Dermis blood vessel endothelial cell (primary cell): ENCODE data around the gene PLXNB2. TPM values are rescaled to one million over a fixed set of nuclear protein-coding genes. Genes with fewer than 3 reads are reported as not detected.
"Not testable (repeated sequence)": the region's sequence is repeated elsewhere in the genome, so short reads cannot be mapped to it uniquely, and the experiment has no call there.

Experiments used
- DNase-seq: peaks from one replicate; pipeline ENCODE4 v3.0.0; 2010
- total RNA-seq: library from RNA; depleted of rRNA; stranded (reverse); fragments of >200 nt; gene quantifications from 2 replicates; pipeline ENCODE4 v1.2.3, GENCODE V29; 2014

Gene PLXNB2
- total RNA-seq, 1 donor from 2014 or later: 96.1 TPM

DNA sequence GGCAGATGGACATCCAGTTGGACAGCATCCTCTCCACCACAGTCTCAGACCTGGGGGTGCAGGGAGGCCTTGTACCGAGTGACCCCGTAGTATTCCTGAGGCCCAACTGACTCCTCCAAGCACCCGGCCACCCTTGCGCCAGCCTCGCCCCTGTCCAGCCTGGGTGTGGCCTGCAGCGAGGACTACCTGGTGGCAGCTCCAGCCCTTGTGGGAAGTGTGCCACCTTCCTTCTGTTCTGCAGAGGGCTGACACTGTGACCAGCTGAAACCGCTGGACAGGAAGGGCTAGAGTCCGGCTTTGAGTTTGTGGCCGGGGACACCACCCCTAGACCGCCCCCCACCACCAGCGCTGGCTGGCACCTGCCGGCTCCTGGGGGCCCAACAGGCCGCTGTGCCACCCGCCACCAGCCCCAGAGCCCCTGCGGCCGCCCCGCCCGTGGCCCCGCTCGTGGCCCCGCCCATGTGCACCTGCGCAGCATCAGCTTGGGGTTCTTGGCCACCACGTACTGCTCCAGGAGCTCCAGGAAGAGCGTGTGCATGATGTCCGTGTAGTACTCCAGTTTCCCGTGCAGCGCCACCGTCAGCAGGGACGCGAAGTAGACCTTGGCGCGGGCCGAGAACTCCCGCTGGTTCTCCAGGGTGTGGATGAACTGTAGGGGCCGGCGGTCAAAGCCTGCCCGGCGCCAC lies 27.3 kb downstream of the PLXNB2 start:
- no peak for DNase-seq

GRCh38 chr22:50278956-50279619 lies 28.4 kb downstream of the PLXNB2 start:
- DNase-seq: no peak

DNA sequence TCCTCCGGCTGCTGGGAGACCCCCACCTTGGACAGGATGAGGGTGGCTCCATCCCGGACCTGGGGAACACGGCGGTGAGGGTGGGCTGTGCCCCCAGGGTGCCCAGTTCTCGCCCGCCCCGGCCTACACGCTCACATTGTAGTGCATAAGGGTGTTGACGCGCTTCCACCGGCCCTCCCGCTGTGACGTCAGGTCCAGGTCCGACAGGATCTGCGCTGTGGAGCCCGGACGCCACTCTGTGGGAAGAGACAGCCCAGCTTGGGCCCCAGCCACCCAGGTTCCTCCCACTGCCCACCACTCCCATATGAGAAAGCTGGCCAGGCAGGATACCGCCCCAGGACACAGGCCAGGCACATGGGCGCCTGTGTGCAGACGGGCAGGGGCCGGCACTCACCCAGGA lies 29.0 kb downstream of the PLXNB2 start:
- DNase-seq: no peak

- no peak for DNase-seq
These were observed 29.7 kb downstream of the PLXNB2 start for GRCh38 chr22:50277761-50278160.

- DNase-seq: peak; percentile 79
These were observed 31.3 kb downstream of the PLXNB2 start for GRCh38 chr22:50276143-50276542.

DNA sequence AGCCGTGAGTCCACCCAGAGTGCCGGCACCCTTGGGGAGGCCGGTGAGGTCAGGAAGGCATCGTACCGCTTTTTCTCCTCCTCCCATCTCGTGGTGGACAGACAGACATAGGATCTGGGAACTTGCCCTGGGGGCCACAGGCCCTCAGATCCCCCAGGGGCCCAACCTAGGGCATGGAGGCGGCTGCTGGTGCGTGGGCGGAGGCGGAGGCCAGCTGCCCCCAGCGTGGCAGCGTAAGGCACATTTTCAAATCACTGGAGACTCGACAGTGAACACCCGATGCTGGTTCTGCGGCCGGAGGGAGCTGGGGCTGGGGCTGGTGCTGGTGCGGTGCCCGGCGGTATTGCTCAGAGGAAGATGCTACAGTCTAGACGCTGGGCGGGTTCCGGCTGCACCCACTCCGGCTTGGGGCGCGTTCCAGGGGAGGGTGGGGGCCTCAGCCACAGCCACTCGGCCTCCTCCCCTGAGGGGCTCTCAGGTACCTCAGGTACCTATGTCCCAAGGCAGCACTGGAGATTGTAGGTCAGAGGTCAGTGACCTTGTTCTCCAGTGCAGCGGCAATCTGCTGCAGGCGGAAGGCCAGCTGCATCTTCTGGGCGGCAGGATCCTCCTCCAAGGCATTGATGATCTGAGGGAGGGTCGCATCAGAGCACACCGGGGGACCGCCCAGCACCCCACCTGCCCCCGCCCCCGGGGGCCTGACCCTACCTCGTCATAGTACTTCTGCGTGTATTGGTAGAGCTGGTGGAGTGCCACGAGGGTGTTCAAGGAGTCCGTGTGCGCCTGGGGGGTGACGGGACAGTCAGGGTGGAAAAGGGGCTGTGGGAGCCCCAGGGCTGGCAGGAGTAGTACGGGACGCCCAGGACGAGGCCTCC lies 32.0 kb downstream of the PLXNB2 start:
- no peak for DNase-seq

DNA sequence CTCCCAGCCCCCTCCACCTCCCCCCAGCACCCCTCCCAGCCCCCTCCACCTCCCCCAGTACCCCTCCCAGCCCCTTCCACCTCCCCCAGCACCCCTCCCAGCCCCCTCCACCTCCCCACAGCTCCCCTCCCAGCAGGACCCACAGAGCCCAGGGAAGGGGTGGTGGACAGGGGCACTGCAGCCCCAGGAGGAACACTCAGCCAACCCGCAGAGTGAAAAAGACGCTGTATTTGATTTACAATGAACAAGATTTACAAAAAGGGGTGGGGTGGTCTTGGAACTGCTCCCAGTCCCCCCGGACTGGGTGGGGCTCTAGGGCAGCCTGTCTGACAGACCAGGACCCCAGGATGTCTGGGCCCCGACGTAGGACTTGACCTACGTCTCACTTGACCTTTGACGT lies 32.7 kb downstream of the PLXNB2 start:
- no peak for DNase-seq

DNA sequence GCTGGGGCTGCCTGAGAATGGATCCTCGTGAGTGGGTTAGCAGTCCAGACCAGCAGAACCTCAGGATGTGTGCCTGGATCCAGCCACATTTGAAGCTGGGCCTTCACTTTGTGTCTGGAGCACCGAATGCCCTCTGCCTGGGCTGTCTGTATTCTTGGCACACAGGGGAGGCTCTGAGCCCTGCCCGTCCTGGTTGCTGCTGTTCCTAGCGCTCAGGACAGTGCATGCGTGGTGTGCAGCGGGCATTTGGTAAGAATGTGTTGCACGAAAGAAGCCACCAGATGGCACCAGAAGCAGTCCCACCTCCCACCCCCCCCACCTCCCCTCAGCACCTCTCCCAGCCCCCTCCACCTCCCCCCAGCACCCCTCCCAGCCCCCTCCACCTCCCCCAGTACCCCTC lies 33.1 kb downstream of the PLXNB2 start:
- peak; percentile 75 for DNase-seq

DNA sequence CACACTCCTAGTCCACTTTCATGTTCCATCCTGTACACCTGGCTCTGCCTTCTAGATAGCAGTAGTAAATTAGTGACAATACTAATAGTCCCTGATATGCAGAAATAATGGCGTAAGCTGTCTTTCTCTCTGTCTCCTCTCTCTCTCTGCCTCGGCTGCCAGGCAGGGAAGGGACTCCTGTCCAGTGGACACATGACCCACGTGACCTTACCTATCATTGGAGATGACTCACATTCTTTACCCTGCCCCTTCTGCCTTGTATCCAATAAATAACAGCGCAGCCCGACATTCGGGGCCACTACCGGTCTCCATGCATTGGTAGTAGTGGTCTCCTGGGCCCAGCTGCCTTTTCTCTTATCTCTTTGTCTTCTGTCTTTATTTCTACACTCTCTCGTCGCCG lies 33.7 kb downstream of the PLXNB2 start:
- not testable (repeated sequence) for DNase-seq

DNA sequence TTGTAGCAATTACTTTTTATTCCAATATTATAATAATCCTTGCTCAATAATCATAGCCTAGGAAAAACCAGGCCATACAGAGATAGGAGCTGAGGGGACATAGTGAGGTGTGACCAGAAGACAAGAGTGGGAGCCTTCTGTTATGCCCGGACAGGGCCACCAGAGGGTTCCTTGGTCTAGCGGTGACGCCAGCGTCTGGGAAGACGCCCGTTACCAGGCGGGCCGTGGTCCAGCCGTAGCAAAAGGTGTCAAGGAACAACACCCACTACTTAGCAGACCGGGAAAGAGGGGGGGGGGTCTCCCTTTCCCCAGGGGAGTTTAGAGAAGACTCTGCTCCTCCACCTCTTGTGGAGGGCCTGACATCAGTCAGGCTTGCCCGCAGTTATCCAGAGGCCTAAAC lies 34.1 kb downstream of the PLXNB2 start:
- DNase-seq: not testable (repeated sequence)

DNA sequence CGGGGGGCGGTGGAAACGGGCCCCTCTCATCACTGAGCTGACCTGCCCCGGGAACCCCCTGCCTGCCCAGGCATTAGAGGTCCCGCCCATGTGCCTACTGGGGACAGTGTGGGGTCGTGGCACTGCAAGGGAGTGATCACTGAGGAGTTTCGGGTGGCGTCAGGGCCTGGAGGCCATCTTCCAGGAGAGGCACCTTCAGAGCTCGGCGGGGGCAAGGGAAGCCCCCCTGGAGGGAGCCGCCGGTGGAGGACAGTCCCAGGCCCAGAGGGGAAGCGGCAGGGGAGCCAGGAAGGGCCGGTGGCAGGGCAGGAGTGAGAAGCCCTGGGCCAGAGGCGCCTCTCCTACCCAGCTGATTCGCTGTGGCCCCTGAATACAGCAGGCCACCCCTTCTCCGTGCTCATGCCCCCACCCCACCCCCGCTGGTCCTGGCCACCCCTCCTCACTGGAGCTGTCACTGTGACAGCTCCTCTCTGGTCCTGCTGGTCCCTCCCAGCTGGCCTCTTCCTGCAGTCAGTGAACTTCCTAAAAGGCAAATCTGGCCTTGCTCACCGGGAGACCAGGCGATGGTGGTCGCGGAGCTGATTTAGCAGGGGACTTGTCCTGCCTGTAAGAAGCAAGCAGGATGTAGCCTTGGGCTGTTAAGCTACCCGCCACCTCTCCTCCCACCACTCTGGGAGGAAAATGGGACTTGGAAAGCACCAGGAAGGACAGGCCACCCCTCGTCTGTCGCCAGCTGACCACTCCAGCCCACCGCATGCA lies 35.2 kb downstream of the PLXNB2 start:
- no peak for DNase-seq

DNA sequence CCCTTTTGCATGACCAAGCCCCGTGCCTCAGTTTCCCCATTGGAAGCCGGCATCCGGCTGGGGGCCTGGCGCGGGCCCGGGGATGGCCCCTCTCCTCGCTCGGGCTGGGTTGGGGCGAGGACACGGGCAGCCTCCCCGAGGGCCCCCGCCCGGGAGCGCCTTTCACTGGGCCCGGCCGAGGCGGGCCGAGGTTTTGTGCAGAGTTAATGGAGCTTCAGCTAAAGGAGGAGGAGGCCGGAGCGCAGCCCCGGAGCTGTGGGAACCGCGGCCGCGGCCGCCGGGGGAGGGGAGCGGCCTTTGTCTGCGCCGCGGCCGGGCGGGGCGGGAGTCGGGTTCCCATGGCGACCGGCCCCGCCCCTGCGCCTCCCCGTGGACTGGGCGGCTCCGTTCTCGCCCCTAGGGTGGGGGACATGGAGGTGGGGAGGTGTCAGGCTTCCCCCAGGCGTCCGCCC lies 35.9 kb downstream of the PLXNB2 start:
- peak; percentile 71 for DNase-seq

DNA sequence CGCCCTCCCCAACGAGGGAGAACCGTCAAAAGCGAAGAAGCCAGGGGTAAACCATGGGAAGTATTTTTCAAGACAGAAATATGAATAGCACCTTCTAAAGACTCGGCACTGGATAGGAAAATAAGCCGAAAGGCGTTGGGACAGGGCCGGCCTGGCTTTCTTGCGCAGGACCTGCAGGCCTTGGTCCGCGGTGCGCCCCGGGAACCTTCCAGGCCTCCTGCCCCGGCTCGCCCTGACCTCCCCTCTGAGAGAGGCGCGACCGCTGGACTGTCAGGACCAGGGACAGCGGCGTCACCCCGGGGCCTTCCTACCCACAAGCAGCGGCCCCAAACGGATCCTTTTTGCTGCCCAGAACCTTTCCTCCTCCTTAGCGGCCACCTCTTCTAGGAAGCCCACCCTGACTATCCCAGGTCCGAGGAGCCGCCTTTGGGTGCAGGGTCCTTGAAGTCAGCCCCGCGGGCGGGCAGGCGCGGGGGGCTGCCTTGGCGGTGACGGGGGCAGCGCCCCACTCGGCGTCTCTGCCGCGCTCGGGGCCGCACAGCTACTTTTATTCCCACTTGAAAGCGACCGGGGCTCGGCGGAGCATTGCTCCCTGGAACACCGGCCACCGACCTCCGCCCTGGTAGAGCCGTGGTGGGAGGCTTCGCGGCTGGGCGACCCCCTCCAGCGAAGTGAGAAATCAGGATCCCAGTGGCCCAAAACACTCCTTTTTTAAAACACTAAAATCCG lies 36.6 kb downstream of the PLXNB2 start:
- peak; percentile 71 for DNase-seq

- peak; percentile 73 for DNase-seq
These were observed 37.3 kb downstream of the PLXNB2 start, which contains the start of gene MAPK11 for GRCh38 chr22:50269970-50270665. Gene MAPK11, minus strand, starts transcription at chr22:50270380. Its CDS starts 88 bp downstream, at chr22:50270292.

DNA sequence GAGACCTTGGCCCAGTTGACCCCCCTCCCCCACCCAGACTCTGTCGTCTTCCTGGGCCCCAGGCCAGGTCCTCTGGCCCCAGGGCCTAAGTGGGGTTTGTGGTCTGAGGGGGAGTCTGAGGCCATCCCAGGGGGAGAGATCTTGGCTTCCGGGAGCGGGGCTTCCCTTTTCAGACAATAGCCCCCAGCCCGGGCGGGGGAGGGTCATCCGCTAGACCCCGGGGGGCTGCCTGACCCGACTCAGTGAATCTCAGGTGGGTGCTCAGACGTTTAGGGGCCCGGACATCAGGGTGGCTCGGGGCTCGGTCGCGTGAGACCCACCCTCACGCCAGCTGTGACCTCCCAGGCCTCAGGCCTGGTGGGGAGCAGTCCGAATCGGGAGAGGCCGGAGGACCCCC lies 37.9 kb downstream of the PLXNB2 start:
- no peak for DNase-seq

DNA sequence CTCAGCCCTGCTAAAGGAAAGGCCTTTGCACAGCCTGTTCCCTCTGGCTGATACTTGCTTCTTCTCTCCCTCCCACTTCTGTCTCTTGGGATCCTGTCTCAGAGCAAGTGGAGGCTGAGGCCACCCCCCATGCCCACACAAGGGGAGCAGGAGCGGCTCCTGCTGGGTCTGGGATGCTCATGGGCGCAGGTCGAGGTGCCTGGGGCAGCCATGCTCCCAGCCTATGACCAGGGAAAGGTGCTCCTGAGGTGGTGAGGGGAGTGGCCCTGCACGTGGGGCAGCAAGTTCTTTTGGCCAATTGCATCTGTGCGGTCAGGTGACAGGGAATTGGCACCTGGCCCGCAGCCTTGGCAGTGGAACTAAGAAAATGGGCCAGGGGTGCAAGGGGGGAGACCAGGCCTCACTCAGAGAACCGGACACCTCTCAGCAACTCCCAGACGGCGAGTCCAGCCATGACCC lies 38.8 kb downstream of the PLXNB2 start:
- peak; percentile 34 for DNase-seq

- peak; percentile 43 for DNase-seq
These were observed 39.7 kb downstream of the PLXNB2 start for GRCh38 chr22:50267591-50268390.

DNA sequence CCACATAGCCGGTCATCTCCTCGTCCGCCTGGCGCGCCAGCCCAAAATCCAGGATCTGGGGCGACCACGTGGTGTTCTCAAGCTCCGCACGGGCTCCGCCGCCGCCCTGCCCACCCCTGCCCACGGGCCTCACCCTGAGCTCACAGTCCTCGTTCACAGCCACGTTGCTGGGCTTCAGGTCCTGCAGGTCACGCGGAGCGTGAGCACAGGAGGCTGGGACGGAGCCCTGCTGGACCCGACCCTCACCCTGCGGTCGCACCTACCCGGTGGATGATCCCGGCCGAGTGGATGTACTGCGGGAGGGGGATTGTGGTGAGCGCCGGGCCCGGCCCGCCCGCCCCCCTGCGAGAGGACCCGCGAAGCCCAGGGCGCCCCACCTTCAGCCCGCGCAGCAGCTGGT lies 40.5 kb downstream of the PLXNB2 start:
- DNase-seq: no peak

GRCh38 chr22:50264946-50265669 lies 42.3 kb downstream of the PLXNB2 start:
- DNase-seq: no peak
